GM18517 (cell line): Measurements from ENCODE around the gene HSPG2.
"Not testable (repeated sequence)": the region's sequence is repeated elsewhere in the genome, so short reads cannot be mapped to it uniquely, and the experiment has no call there.

Experiments
- ATAC-seq: cut with Tn5 transposase; IDR thresholded peaks from one replicate; pipeline ENCODE4 v1.9.1; 2021; ENCODE audit warnings: mild to moderate bottlenecking, moderate library complexity; ENCODE audit not compliant: unreplicated experiment

HSPG2 gene

GRCh38 chr1:21937034-21937371, at the start of gene HSPG2:
HSPG2 (minus strand) TSS chr1:21937310; CDS start chr1:21937217, 93 bp downstream.
- ATAC-seq, result no peak

- ATAC-seq, result not testable (repeated sequence)
Measured at GRCh38 chr1:21986386-21986785, 49.3 kb upstream of the HSPG2 start.

- ATAC-seq, result not testable (repeated sequence)
Measured at GRCh38 chr1:21985893-21986292, 48.8 kb upstream of the HSPG2 start.

- not testable (repeated sequence) for ATAC-seq
Measured at GRCh38 chr1:21983539-21983938, 46.4 kb upstream of the HSPG2 start.

- not testable (repeated sequence) for ATAC-seq
Measured at GRCh38 chr1:21982122-21982521, 45.0 kb upstream of the HSPG2 start.

GRCh38 chr1:21981253-21981652, 44.1 kb upstream of the HSPG2 start:
- ATAC-seq, result not testable (repeated sequence)

- not testable (repeated sequence) for ATAC-seq
Measured at GRCh38 chr1:21980515-21981220, 43.6 kb upstream of the HSPG2 start.

GRCh38 chr1:21978209-21978608, 41.1 kb upstream of the HSPG2 start:
- ATAC-seq, result not testable (repeated sequence)

GRCh38 chr1:21976703-21977239, 39.7 kb upstream of the HSPG2 start, which contains the start of gene CELA3B:
CELA3B (plus strand) TSS chr1:21977022; CDS start chr1:21977040, 18 bp downstream.
- not testable (repeated sequence) for ATAC-seq

- ATAC-seq, result not testable (repeated sequence)
Measured at GRCh38 chr1:21975296-21975695, 38.2 kb upstream of the HSPG2 start.

GRCh38 chr1:21974699-21975098, 37.6 kb upstream of the HSPG2 start:
- ATAC-seq, result not testable (repeated sequence)

- ATAC-seq, result not testable (repeated sequence)
Measured at GRCh38 chr1:21973948-21974347, 36.8 kb upstream of the HSPG2 start.

- not testable (repeated sequence) for ATAC-seq
Measured at GRCh38 chr1:21972973-21973441, 35.9 kb upstream of the HSPG2 start.

GRCh38 chr1:21970523-21970922, 33.4 kb upstream of the HSPG2 start:
- not testable (repeated sequence) for ATAC-seq

GRCh38 chr1:21969066-21969465, 32.0 kb upstream of the HSPG2 start:
- ATAC-seq, result not testable (repeated sequence)

GRCh38 chr1:21967216-21967615, 30.1 kb upstream of the HSPG2 start:
- ATAC-seq, result not testable (repeated sequence)

- no peak for ATAC-seq
Measured at GRCh38 chr1:21966247-21967000, 29.3 kb upstream of the HSPG2 start.

- ATAC-seq, result no peak
Measured at GRCh38 chr1:21963477-21964217, 26.5 kb upstream of the HSPG2 start.

GRCh38 chr1:21961799-21962198, 24.7 kb upstream of the HSPG2 start:
- ATAC-seq, result no peak

GRCh38 chr1:21961337-21961736, 24.2 kb upstream of the HSPG2 start:
- no peak for ATAC-seq
